ENCODE measurements around the gene SLC11A1.
A peak's percentile ranks its signal among the peaks of the same experiment; 100 is the strongest.

The SLC11A1 gene

DNA sequence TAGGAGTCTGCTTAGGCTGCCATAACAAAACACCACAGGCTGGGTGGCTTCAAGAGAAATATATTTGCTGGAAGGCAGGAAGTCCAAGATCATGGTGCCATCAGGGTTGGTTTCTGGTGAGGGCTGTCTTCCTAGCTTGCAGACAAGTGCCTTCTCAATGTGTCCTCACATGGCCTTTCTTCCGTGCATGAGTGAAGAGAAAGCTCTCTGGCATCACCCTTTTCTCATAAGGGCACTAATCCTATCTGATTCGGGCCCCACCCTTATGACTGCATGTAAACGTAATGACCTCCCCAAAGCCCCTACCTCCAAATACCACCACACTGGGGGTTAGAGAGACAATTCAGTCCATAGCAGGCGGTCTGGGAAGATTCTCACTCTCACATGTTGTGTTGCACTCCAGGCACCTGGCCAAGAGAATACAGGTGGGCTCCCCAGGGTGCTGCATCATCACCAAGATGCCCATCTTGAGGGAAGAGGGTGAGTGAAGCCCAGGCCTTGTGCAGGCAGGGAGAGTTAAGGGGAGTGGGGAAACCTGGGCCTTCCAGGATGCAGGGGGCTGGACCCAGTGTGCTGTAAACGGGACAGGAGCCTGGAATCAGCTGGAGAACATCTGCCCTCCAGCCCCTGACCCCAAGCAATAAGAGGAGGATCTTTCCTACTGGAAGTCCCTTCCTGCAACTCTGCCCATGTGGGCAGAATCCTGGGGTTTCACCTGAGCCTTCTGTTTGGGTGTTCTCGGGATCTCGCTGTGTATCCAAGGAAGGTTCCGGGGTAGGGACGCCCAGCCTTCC is 15.3 kb upstream of the SLC11A1 start:
- TF ChIP-seq, protein P1, sequence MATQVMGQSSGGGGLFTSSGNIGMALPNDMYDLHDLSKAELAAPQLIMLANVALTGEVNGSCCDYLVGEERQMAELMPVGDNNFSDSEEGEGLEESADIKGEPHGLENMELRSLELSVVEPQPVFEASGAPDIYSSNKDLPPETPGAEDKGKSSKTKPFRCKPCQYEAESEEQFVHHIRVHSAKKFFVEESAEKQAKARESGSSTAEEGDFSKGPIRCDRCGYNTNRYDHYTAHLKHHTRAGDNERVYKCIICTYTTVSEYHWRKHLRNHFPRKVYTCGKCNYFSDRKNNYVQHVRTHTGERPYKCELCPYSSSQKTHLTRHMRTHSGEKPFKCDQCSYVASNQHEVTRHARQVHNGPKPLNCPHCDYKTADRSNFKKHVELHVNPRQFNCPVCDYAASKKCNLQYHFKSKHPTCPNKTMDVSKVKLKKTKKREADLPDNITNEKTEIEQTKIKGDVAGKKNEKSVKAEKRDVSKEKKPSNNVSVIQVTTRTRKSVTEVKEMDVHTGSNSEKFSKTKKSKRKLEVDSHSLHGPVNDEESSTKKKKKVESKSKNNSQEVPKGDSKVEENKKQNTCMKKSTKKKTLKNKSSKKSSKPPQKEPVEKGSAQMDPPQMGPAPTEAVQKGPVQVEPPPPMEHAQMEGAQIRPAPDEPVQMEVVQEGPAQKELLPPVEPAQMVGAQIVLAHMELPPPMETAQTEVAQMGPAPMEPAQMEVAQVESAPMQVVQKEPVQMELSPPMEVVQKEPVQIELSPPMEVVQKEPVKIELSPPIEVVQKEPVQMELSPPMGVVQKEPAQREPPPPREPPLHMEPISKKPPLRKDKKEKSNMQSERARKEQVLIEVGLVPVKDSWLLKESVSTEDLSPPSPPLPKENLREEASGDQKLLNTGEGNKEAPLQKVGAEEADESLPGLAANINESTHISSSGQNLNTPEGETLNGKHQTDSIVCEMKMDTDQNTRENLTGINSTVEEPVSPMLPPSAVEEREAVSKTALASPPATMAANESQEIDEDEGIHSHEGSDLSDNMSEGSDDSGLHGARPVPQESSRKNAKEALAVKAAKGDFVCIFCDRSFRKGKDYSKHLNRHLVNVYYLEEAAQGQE (IDR thresholded peaks at IDR 0.05; ENCODE audit: insufficient replicate concordance, low read depth), result no peak
- TF ChIP-seq POLR2AphosphoS5 (IDR thresholded peaks at IDR 0.05; ENCODE audit: low read depth) (no peak), GABPA (IDR thresholded peaks at IDR 0.05; ENCODE audit: low read depth) (no peak), SPI1 (IDR thresholded peaks at IDR 0.05; ENCODE audit: borderline replicate concordance, low read depth) (no peak)
- TF ChIP-seq, protein P2, sequence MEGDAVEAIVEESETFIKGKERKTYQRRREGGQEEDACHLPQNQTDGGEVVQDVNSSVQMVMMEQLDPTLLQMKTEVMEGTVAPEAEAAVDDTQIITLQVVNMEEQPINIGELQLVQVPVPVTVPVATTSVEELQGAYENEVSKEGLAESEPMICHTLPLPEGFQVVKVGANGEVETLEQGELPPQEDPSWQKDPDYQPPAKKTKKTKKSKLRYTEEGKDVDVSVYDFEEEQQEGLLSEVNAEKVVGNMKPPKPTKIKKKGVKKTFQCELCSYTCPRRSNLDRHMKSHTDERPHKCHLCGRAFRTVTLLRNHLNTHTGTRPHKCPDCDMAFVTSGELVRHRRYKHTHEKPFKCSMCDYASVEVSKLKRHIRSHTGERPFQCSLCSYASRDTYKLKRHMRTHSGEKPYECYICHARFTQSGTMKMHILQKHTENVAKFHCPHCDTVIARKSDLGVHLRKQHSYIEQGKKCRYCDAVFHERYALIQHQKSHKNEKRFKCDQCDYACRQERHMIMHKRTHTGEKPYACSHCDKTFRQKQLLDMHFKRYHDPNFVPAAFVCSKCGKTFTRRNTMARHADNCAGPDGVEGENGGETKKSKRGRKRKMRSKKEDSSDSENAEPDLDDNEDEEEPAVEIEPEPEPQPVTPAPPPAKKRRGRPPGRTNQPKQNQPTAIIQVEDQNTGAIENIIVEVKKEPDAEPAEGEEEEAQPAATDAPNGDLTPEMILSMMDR (IDR thresholded peaks at IDR 0.05; ENCODE audit: insufficient read depth, low read length), result no peak
- H3K27ac ChIP-seq (replicated peaks), result peak overlapping the region; percentile 76
- peak overlapping the region; percentile 48 for H3K4me3 ChIP-seq (replicated peaks; ENCODE audit: insufficient read depth, low read length)
- no peak for DNase-seq (ENCODE audit: low read depth in 1 of 2, low spot score in 1 of 2)
- H3K27me3 ChIP-seq (ENCODE audit: insufficient read depth, poor library complexity, severe bottlenecking), result no peaks in the 10 kb centered on the region

DNA sequence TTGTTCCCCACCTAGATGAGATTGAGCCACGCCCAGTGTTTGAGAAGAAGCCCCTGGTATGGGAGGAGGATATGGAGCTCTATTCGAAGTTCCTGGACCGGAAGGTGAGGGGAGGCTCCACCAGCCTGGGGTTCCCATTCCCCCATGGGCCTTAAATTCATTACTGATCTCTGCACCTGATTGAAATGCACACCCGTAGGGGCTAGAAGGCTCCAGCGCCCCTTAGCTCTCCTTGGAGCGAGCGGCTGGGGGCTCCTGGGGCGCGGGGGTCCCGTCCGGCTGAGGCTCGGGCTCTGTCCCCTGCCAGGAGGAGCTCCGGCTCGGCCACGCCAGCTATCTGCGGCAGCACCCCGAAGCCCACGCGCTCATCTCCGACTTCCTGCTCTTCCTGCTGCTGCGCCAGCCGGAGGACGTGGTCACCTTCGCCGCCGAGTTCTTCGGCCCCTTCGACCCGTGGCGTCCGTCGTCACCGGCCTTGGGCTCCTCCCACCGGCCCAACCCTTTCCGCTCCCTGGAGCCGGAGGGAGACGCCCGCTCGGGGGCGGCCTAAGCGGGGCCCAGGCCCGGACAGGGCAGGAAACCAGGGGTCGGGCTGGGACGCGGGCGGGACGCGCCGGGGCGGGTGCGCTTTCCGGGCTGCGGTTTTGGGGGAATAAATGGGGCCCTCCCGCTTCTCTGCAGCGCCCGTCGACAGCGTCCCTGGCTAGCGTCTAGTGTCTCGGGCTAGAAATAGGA is 14.5 kb upstream of the SLC11A1 start:
- H3K4me3 ChIP-seq (replicated peaks; ENCODE audit: insufficient read depth, low read length), result peak overlapping the region; percentile 48
- no peaks in the 10 kb centered on the region for H3K27me3 ChIP-seq (ENCODE audit: insufficient read depth, poor library complexity, severe bottlenecking)
- DNase-seq (ENCODE audit: low read depth in 1 of 2, low spot score in 1 of 2), result peak; percentile 79 to 91
- TF ChIP-seq GABPA (IDR thresholded peaks at IDR 0.05; ENCODE audit: low read depth) (peak; percentile 49), POLR2AphosphoS5 (IDR thresholded peaks at IDR 0.05; ENCODE audit: low read depth) (no peak; the same call in 1 of the 2 replicates)
- H3K27ac ChIP-seq (replicated peaks), result peak overlapping the region; percentile 76

DNA sequence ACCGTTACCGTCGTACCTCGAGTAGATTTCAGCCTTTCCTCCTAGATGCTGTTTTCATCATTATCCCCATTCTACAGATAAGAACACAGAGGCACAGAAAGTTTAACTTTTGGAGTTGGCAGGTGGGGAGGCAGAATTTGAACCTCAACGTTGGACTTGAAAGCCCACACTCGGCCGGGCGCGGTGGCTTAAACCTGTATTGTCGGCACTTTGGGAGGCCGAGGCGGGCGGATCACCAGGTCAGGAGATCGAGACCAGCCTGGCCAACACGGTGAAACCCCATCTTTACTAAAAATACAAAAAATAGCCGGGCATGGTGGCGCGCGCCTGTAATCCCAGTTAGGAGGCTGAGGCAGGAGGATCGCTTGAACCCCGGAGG is 13.9 kb upstream of the SLC11A1 start:
- Histone ChIP-seq H3K27me3 (ENCODE audit: insufficient read depth, poor library complexity, severe bottlenecking) (no peaks in the 10 kb centered on the region), H3K4me3 (replicated peaks; ENCODE audit: insufficient read depth, low read length) (peak overlapping the region; percentile 48), H3K27ac (replicated peaks) (peak overlapping the region; percentile 76)
- no peak for DNase-seq (ENCODE audit: low read depth in 1 of 2, low spot score in 1 of 2)
- no peak for TF ChIP-seq POLR2AphosphoS5 (IDR thresholded peaks at IDR 0.05; ENCODE audit: low read depth)
- TF ChIP-seq GABPA (IDR thresholded peaks at IDR 0.05; ENCODE audit: low read depth), result no peak; the same call in 1 of the 2 replicates
- no peak for TF ChIP-seq SPI1 (IDR thresholded peaks at IDR 0.05; ENCODE audit: borderline replicate concordance, low read depth)
- TF ChIP-seq, protein P2 (IDR thresholded peaks at IDR 0.05; ENCODE audit: insufficient read depth, low read length), result no peak
- TF ChIP-seq, protein P1 (IDR thresholded peaks at IDR 0.05; ENCODE audit: insufficient replicate concordance, low read depth), result no peak

DNA sequence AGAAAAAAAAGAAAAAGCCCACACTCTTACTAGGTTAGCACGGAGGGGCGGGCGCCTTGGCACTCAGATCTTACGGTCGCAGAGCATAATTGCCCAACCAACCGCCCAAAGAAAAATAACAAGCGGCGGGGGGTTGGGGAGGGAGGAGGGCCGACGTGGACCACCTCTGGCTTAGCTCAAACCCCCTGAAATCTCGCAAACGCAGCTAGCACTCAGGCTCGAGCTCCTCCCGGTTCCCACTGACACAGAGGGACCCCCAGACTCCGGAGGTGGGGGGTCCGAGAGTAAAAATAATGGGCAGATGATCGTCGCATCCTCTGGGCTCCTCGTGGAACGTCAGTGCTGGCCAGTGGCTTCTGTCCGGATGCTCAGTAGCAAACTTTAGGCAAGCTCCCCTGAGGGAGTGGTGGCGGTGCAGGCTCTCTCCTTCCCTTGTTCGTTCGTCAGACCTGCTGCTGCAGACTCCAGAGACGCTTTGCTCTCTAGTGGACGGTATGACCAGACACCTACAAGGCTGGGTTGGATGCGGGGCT is 13.4 kb upstream of the SLC11A1 start:
- peak in 1 of 2 experiments; percentile 55 for DNase-seq (ENCODE audit: low read depth in 1 of 2, low spot score in 1 of 2)

More for the DNA sequence above, 13.4 kb upstream of the SLC11A1 start:
- TF ChIP-seq, protein P2 (IDR thresholded peaks at IDR 0.05; ENCODE audit: insufficient read depth, low read length), result no peak
- TF ChIP-seq, protein P1 (IDR thresholded peaks at IDR 0.05; ENCODE audit: insufficient replicate concordance, low read depth), result no peak
- TF ChIP-seq GABPA (IDR thresholded peaks at IDR 0.05; ENCODE audit: low read depth), result no peak
- no peaks in the 10 kb centered on the region for H3K27me3 ChIP-seq (ENCODE audit: insufficient read depth, poor library complexity, severe bottlenecking)
- no peak overlapping the region for H3K4me3 ChIP-seq (replicated peaks; ENCODE audit: insufficient read depth, low read length)
- peak overlapping the region; percentile 76 for H3K27ac ChIP-seq (replicated peaks)
